Endothelial cell of umbilical vein (primary cell): ENCODE data around the gene FBXO4. TPM values are rescaled to one million over a fixed set of nuclear protein-coding genes. Genes with fewer than 3 reads are reported as not detected.

Source experiments
- BruUV-seq: library from RNA; stranded (reverse); fragments of 400-500 nt; replicated peaks from 2 replicates; lab custom pipeline; 2021; lab: Mats Ljungman, UMichigan
- CTCF ChIA-PET: fragments of 300-600, 350-600 bp; sonication (Branson Sonifier 250); formaldehyde crosslinking; loops from one replicate; lab custom pipeline; 2021; ENCODE audit warnings: antibody characterized with exemption, inconsistent platforms; lab: Charles Lee
- POLR2A ChIA-PET: fragments of 300-600, 350-600 bp; sonication (Branson Sonifier 250); formaldehyde crosslinking; loops from one replicate; lab custom pipeline; 2021; ENCODE audit warnings: antibody characterized with exemption, inconsistent platforms; lab: Charles Lee
- DNase-seq: peaks from one replicate; pipeline ENCODE4 v3.0.0-alpha.2; 2011; ENCODE audit warnings: low read depth, low spot score
- FAIRE-seq: peaks from 2 replicates; lab custom pipeline; 2011; peaks lifted over from hg19 to GRCh38; lab: Jason Lieb, UNC
- H2AFZ ChIP-seq: 2 replicates; pipeline ENCODE4 v1.6.0; 2012; ENCODE audit warnings: low read depth, low read length, control low read depth, inconsistent platforms
- H3K27ac ChIP-seq: 2 replicates; pipeline ENCODE4 v1.5.1; 2011; ENCODE audit warnings: low read depth, mild to moderate bottlenecking, control low read depth, low read length, moderate library complexity; ENCODE audit not compliant: insufficient read depth
- H3K27me3 ChIP-seq, 2 experiments: 2 replicates each; pipeline versions ENCODE4 v1.6.0 to v1.6.1; 2011; ENCODE audit warnings: low read length in 2 of 2, mixed read lengths in 1 of 2; ENCODE audit not compliant: control insufficient read depth in 2 of 2, insufficient read depth in 2 of 2
- H3K36me3 ChIP-seq, 2 experiments: 2 replicates in 1 of 2; 3 replicates in 1 of 2; pipeline ENCODE4 v1.5.1; 2011; ENCODE audit warnings: low read length in 2 of 2, mild to moderate bottlenecking in 1 of 2, moderate library complexity in 1 of 2; ENCODE audit not compliant: control insufficient read depth in 2 of 2, insufficient read depth in 2 of 2; ENCODE audit errors: extremely low read depth in 1 of 2
- H3K4me1 ChIP-seq: 3 replicates; pipeline ENCODE4 v1.5.1; 2011; ENCODE audit warnings: mild to moderate bottlenecking, low read length; ENCODE audit not compliant: control insufficient read depth, insufficient read depth; ENCODE audit errors: extremely low read depth
- H3K4me2 ChIP-seq: 2 replicates; pipeline ENCODE4 v1.6.1; 2011; ENCODE audit warnings: low read length, control low read depth, mixed read lengths; ENCODE audit not compliant: insufficient read depth
- H3K4me3 ChIP-seq, 3 experiments: fragments of 200-600 bp in 1 of 3; sonication (generic), shearing (Covaris generic) in 1 of 3; replicated peaks in 1 of 3; 2 replicates each; pipeline ENCODE4 v1.5.1; 2011 to 2016; ENCODE audit warnings: control low read depth in 3 of 3, low read length in 3 of 3, mild to moderate bottlenecking in 2 of 3, inconsistent platforms in 1 of 3, low read depth in 1 of 3, moderate library complexity in 1 of 3; ENCODE audit not compliant: insufficient read depth in 1 of 3
- H3K79me2 ChIP-seq: 2 replicates; pipeline ENCODE4 v1.6.0; 2012; ENCODE audit warnings: low read length, inconsistent platforms; ENCODE audit not compliant: control insufficient read depth, insufficient read depth
- H3K9ac ChIP-seq: replicated peaks from 2 replicates; pipeline ENCODE3; 2011; ENCODE audit warnings: low read length, control low read depth; ENCODE audit not compliant: insufficient read depth; ENCODE audit errors: extremely low read depth
- H3K9me1 ChIP-seq: replicated peaks from 3 replicates; pipeline ENCODE4 v1.6.0; 2011; ENCODE audit warnings: mild to moderate bottlenecking, low read length; ENCODE audit not compliant: control insufficient read depth, insufficient read depth; ENCODE audit errors: extremely low read depth
- H3K9me3 ChIP-seq: replicated peaks from 2 replicates; pipeline ENCODE4 v1.5.1; 2012; ENCODE audit warnings: low read length, inconsistent platforms; ENCODE audit not compliant: control insufficient read depth, insufficient read depth
- H4K20me1 ChIP-seq: replicated peaks from 2 replicates; pipeline ENCODE3; 2011; ENCODE audit warnings: mild to moderate bottlenecking, low read length; ENCODE audit not compliant: control insufficient read depth, insufficient read depth; ENCODE audit errors: extremely low read depth
- EZH2 ChIP-seq: IDR thresholded peaks from 2 replicates; pipeline ENCODE4 v1.6.1; 2012; ENCODE audit warnings: borderline replicate concordance, low read depth, mild to moderate bottlenecking, moderate library complexity, low read length, inconsistent platforms; ENCODE audit not compliant: severe bottlenecking
- FOS ChIP-seq: IDR thresholded peaks from 2 replicates; pipeline ENCODE4 v1.6.1; 2011; ENCODE audit warnings: mild to moderate bottlenecking, low read length, moderate library complexity, borderline replicate concordance; ENCODE audit not compliant: insufficient read depth
- GATA2 ChIP-seq: IDR thresholded peaks from 2 replicates; pipeline ENCODE4 v1.7.0; 2011; ENCODE audit warnings: low read depth, mild to moderate bottlenecking, moderate library complexity, mixed read lengths, low read length; ENCODE audit not compliant: insufficient read length, insufficient read depth
- JUN ChIP-seq: IDR thresholded peaks from 2 replicates; pipeline ENCODE4 v1.6.1; 2011; ENCODE audit warnings: borderline replicate concordance, low read depth; ENCODE audit not compliant: insufficient read length, insufficient read depth
- MYC ChIP-seq: IDR thresholded peaks from one replicate; pipeline ENCODE4 v1.6.1; 2011; ENCODE audit warnings: mild to moderate bottlenecking, low read depth, low read length
- POLR2A ChIP-seq: IDR thresholded peaks from 2 replicates; pipeline ENCODE4 v1.6.1; 2012; ENCODE audit warnings: low read depth, mild to moderate bottlenecking, control low read depth, low read length
- POLR2AphosphoS5 ChIP-seq: IDR thresholded peaks from 2 replicates; pipeline ENCODE4 v1.6.1; 2012; ENCODE audit warnings: low read depth, mild to moderate bottlenecking, control low read depth, low read length, moderate library complexity; ENCODE audit not compliant: insufficient read depth
- dilution Hi-C: fragments of 300-500 bp; cut with MboI; formaldehyde crosslinking; loops from one replicate; pipeline ENCODE4 v1.15.0; 2019; ENCODE audit warnings: low sequenced_read_pairs; ENCODE audit not compliant: extremely low pct_ligation_motif_present
- intact Hi-C: fragments of 100-400 bp; cut with micrococcal nuclease; formaldehyde crosslinking; loops from one replicate; pipeline ENCODE4 v1.10.0; 2022
- polyA plus RNA-seq, 4 experiments: library from polyadenylated mRNA; depleted of rRNA in 3 of 4; stranded (reverse) in 3 of 4; unstranded in 1 of 4; fragments of >200 nt; gene quantifications; 2 replicates each; pipeline versions ENCODE4 v1.2.1 to v1.2.3, GENCODE V29; 2011 to 2012; ENCODE audit warnings: missing spikeins in 1 of 4
- total RNA-seq: library from RNA; stranded (reverse); gene quantifications from 2 replicates; pipeline ENCODE4 v1.2.3, GENCODE V29; 2021
- TF ChIP-seq, protein P1 (sequence below), 2 donors: IDR thresholded peaks; 1 replicate in 1 of 2; 2 replicates in 1 of 2; pipeline ENCODE4 v1.5.1; 2011; ENCODE audit warnings: low read length in 2 of 2, mild to moderate bottlenecking in 2 of 2, moderate library complexity in 2 of 2, control low read depth in 1 of 2, inconsistent platforms in 1 of 2, low read depth in 1 of 2; ENCODE audit not compliant: insufficient read depth in 1 of 2; ENCODE audit errors: extremely low read depth in 1 of 2
- TF ChIP-seq, protein P2 (sequence below): IDR thresholded peaks from 2 replicates; pipeline ENCODE4 v1.6.1; 2011; ENCODE audit not compliant: insufficient read depth, insufficient read length

The FBXO4 gene
- total and polyA plus RNA-seq, 2 donors (not counting 3 experiments of a cell fraction or from before 2014, with no cell fraction given): 4.4 to 7.7 TPM

DNA sequence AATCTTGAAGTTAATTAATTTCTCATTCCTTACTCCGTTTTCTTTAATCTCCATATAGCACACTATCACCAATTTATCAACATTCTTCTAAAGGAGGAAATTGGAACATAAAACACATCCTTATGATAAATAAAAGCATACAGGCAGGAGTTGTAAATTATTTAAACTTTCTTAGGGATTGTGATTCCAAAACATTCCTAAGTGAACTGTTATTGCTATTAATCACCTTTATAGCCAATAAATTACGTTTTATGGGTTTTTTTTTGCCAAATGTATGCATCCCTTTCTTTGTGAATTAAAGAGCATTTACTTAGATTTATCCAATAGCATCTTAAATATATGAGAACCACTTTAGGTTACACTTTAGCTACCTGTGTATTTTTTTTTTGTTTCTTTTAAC, 55.3 kb downstream of the FBXO4 start:
- FAIRE-seq: no peak
- TF ChIP-seq, protein P1, sequence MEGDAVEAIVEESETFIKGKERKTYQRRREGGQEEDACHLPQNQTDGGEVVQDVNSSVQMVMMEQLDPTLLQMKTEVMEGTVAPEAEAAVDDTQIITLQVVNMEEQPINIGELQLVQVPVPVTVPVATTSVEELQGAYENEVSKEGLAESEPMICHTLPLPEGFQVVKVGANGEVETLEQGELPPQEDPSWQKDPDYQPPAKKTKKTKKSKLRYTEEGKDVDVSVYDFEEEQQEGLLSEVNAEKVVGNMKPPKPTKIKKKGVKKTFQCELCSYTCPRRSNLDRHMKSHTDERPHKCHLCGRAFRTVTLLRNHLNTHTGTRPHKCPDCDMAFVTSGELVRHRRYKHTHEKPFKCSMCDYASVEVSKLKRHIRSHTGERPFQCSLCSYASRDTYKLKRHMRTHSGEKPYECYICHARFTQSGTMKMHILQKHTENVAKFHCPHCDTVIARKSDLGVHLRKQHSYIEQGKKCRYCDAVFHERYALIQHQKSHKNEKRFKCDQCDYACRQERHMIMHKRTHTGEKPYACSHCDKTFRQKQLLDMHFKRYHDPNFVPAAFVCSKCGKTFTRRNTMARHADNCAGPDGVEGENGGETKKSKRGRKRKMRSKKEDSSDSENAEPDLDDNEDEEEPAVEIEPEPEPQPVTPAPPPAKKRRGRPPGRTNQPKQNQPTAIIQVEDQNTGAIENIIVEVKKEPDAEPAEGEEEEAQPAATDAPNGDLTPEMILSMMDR (IDR thresholded peaks at IDR 0.05; ENCODE audit: extremely low read depth in 1 of 2, insufficient read depth in 1 of 2, low read depth in 1 of 2, low read length in 2 of 2): no peak
- TF ChIP-seq FOS (no peak), POLR2A (no peak), JUN (no peak), POLR2AphosphoS5 (no peak), GATA2 (no peak), EZH2 (no peak), MYC (no peak)
- TF ChIP-seq, protein P2, sequence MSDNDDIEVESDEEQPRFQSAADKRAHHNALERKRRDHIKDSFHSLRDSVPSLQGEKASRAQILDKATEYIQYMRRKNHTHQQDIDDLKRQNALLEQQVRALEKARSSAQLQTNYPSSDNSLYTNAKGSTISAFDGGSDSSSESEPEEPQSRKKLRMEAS: no peak
- Histone ChIP-seq H2AFZ (no peak overlapping the region), H3K36me3 (no peaks in the 10 kb centered on the region), H3K27ac (no peak overlapping the region), H3K4me1 (no peaks in the 10 kb centered on the region), H3K4me3 (no peak overlapping the region), H4K20me1 (no peaks in the 10 kb centered on the region), H3K9ac (no peak overlapping the region), H3K79me2 (no peaks in the 10 kb centered on the region), H3K4me2 (no peak overlapping the region), H3K9me1 (no peaks in the 10 kb centered on the region), H3K27me3 (no peaks in the 10 kb centered on the region), H3K9me3 (no peaks in the 10 kb centered on the region)
- no peak for DNase-seq
- no TSS peak for BruUV-seq
- ChIA-PET CTCF (interaction anchor here (1.0 kb wide), 1 partner anchor 77 kb away, joined by 3 read pairs; no protein-coding TSS in a partner anchor), POLR2A (no interaction called here)
- intact Hi-C loops (no loop called here), dilution Hi-C loops (no loop called here)
